ENCODE data around the gene JCAD.

Gene JCAD

DNA sequence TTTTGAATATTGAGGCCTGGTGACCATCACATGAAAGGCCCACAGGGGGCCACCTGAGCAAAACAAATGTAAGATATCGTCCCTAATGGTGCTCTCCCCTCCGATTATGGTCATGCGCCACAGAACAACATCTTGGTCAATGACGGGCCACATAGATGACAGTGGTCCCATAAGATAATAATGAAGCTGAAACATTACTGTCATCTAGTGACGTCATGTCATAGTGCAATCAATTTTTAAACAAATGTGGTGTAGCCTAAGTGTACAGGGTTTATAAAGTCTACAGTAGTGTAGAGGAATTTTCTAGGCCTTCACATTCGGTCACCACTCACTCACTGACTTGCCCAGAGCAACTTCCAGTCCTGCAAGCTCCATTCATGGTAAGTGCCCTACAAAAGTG lies 36.8 kb downstream of the JCAD start:
- Histone ChIP-seq H4K20me1 (ENCODE audit: insufficient read depth) (no peaks in the 10 kb centered on the region), H3K4me2 (no peak overlapping the region), H3K4me3 (IDR thresholded peaks at IDR 0.05; ENCODE audit: insufficient read depth, low read depth, low read length) (no peak overlapping the region), H2AFZ (ENCODE audit: low read depth) (no peak overlapping the region), H3K9ac (no peak overlapping the region), H3K4me1 (ENCODE audit: low read depth, poor library complexity, severe bottlenecking) (peaks cover 6% of the 10 kb centered on the region), H3K27ac (no peak overlapping the region), H3K27me3 (ENCODE audit: insufficient read depth, low read depth) (no peaks in the 10 kb centered on the region), H3K36me3 (ENCODE audit: insufficient read depth) (no peaks in the 10 kb centered on the region), H3K79me2 (ENCODE audit: insufficient read depth, low read depth) (no peaks in the 10 kb centered on the region)
- TF ChIP-seq, protein P1, sequence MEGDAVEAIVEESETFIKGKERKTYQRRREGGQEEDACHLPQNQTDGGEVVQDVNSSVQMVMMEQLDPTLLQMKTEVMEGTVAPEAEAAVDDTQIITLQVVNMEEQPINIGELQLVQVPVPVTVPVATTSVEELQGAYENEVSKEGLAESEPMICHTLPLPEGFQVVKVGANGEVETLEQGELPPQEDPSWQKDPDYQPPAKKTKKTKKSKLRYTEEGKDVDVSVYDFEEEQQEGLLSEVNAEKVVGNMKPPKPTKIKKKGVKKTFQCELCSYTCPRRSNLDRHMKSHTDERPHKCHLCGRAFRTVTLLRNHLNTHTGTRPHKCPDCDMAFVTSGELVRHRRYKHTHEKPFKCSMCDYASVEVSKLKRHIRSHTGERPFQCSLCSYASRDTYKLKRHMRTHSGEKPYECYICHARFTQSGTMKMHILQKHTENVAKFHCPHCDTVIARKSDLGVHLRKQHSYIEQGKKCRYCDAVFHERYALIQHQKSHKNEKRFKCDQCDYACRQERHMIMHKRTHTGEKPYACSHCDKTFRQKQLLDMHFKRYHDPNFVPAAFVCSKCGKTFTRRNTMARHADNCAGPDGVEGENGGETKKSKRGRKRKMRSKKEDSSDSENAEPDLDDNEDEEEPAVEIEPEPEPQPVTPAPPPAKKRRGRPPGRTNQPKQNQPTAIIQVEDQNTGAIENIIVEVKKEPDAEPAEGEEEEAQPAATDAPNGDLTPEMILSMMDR (conservative IDR thresholded peaks at IDR 0.05; ENCODE audit: low read depth, low read length), result no peak

DNA sequence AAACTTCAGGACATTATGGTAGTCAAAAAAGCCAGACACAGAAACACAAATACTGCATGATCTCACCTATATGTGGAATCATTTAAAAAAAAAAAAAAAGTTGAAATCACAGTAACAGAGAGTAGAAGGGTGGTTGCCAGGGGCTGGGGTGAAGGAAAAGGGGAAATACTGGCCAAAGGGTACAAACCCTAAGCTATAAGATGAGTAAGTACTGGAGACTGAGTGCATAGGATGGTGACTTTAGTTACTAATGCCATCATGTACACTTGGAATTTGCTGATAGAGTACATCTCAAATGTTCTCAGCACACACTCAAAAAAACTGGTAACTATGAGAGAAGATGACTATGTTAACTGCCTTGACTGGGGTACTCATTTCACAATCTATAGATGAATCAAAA lies 39.9 kb downstream of the JCAD start:
- no peak overlapping the region for H3K9ac ChIP-seq
- H3K27me3 ChIP-seq (ENCODE audit: insufficient read depth, low read depth), result no peaks in the 10 kb centered on the region
- H3K4me3 ChIP-seq (IDR thresholded peaks at IDR 0.05; ENCODE audit: insufficient read depth, low read depth, low read length), result no peak overlapping the region
- no peaks in the 10 kb centered on the region for H3K4me1 ChIP-seq (ENCODE audit: low read depth, poor library complexity, severe bottlenecking)
- H3K36me3 ChIP-seq (ENCODE audit: insufficient read depth), result no peaks in the 10 kb centered on the region
- no peaks in the 10 kb centered on the region for H4K20me1 ChIP-seq (ENCODE audit: insufficient read depth)
- H3K4me2 ChIP-seq, result no peak overlapping the region
- no peak overlapping the region for H3K27ac ChIP-seq
- TF ChIP-seq, protein P1 (conservative IDR thresholded peaks at IDR 0.05; ENCODE audit: low read depth, low read length), result no peak
- H2AFZ ChIP-seq (ENCODE audit: low read depth), result no peak overlapping the region
- H3K79me2 ChIP-seq (ENCODE audit: insufficient read depth, low read depth), result no peaks in the 10 kb centered on the region

DNA sequence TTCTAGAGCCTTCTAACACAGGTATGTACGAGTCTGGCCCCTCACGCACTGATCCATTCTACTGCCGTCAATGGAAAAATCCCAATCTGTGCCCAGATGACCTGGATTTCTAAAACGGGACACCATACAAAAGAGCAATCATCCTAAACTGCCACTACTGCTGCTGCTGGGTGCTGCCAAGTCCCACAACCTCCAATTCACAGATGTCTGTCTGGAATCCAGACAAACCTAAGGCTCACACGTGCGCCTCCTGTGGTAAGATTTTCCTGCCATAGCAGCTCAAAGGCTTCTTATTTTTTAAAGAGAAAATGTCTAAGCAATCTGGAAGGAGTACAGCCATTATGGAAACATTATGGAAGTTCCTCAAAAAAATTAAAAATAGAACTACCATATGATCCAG lies 40.9 kb downstream of the JCAD start:
- no peaks in the 10 kb centered on the region for H3K27me3 ChIP-seq (ENCODE audit: insufficient read depth, low read depth)
- no peak overlapping the region for H2AFZ ChIP-seq (ENCODE audit: low read depth)
- no peak overlapping the region for H3K4me3 ChIP-seq (IDR thresholded peaks at IDR 0.05; ENCODE audit: insufficient read depth, low read depth, low read length)
- H3K36me3 ChIP-seq (ENCODE audit: insufficient read depth), result no peaks in the 10 kb centered on the region
- H3K4me1 ChIP-seq (ENCODE audit: low read depth, poor library complexity, severe bottlenecking), result no peaks in the 10 kb centered on the region
- no peaks in the 10 kb centered on the region for H4K20me1 ChIP-seq (ENCODE audit: insufficient read depth)
- no peak overlapping the region for H3K27ac ChIP-seq
- H3K4me2 ChIP-seq, result no peak overlapping the region
- H3K9ac ChIP-seq, result no peak overlapping the region
- TF ChIP-seq, protein P1 (conservative IDR thresholded peaks at IDR 0.05; ENCODE audit: low read depth, low read length), result no peak
- no peaks in the 10 kb centered on the region for H3K79me2 ChIP-seq (ENCODE audit: insufficient read depth, low read depth)

DNA sequence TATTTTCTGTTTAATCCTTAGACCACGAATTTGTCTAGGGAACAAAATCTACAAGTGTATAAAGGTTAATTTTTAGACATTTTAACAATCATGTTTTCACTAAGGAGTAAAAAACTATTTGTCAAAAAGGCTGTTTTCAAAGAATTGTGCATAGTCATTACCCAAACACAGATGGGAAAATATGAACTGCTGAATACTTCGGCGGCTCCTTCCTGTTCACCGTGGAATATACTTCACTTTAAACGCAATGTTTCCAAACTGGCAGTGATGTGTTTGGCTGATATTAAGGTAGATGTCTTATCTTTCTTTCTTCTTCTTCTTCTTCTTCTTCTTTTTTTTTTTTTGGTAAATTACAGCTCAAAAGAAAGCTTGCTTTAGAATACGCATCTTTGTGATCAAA lies 41.4 kb downstream of the JCAD start:
- Histone ChIP-seq H3K4me2 (no peak overlapping the region), H3K4me1 (ENCODE audit: low read depth, poor library complexity, severe bottlenecking) (no peaks in the 10 kb centered on the region), H3K27ac (no peak overlapping the region), H3K36me3 (ENCODE audit: insufficient read depth) (no peaks in the 10 kb centered on the region), H3K79me2 (ENCODE audit: insufficient read depth, low read depth) (no peaks in the 10 kb centered on the region), H3K9ac (no peak overlapping the region), H4K20me1 (ENCODE audit: insufficient read depth) (no peaks in the 10 kb centered on the region), H3K4me3 (IDR thresholded peaks at IDR 0.05; ENCODE audit: insufficient read depth, low read depth, low read length) (no peak overlapping the region), H2AFZ (ENCODE audit: low read depth) (no peak overlapping the region), H3K27me3 (ENCODE audit: insufficient read depth, low read depth) (no peaks in the 10 kb centered on the region)
- TF ChIP-seq, protein P1 (conservative IDR thresholded peaks at IDR 0.05; ENCODE audit: low read depth, low read length), result no peak

DNA sequence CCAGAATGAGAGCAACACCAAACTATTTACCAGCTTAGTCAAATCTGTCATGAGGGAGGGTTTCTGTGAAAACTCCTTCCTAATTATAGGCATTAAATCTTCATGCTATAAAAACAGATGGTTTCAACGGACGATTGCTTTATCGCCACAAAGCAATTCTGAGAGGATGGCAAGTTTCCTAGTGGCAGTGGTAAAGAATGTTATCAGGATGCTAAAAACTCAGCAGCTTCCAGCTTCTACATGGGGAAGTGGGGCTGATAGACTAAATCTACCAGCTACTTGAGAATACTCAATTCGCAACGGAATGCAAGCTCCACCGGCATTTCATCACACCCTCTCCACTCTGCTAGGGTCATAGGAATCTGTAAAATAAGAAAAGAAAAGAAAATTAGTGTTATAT lies 41.8 kb downstream of the JCAD start:
- Histone ChIP-seq H3K27ac (no peak overlapping the region), H3K4me1 (ENCODE audit: low read depth, poor library complexity, severe bottlenecking) (no peaks in the 10 kb centered on the region), H3K9ac (no peak overlapping the region), H4K20me1 (ENCODE audit: insufficient read depth) (no peaks in the 10 kb centered on the region), H3K36me3 (ENCODE audit: insufficient read depth) (no peaks in the 10 kb centered on the region), H3K4me2 (no peak overlapping the region), H3K4me3 (IDR thresholded peaks at IDR 0.05; ENCODE audit: insufficient read depth, low read depth, low read length) (no peak overlapping the region), H3K79me2 (ENCODE audit: insufficient read depth, low read depth) (no peaks in the 10 kb centered on the region), H2AFZ (ENCODE audit: low read depth) (no peak overlapping the region), H3K27me3 (ENCODE audit: insufficient read depth, low read depth) (no peaks in the 10 kb centered on the region)
- TF ChIP-seq, protein P1 (conservative IDR thresholded peaks at IDR 0.05; ENCODE audit: low read depth, low read length), result no peak

All from KMS-11 (cell line).